Endothelial cell of umbilical vein (primary cell): ENCODE measurements around the gene PYCR2. TPM values are rescaled to one million over a fixed set of nuclear protein-coding genes. Genes with fewer than 3 reads are reported as not detected.

Experiments
- BruUV-seq: library from RNA; stranded (reverse); fragments of 400-500 nt; replicated peaks from 2 replicates; lab custom pipeline; 2021; lab: Mats Ljungman, UMichigan
- CTCF ChIA-PET: fragments of 300-600, 350-600 bp; sonication (Branson Sonifier 250); formaldehyde crosslinking; loops from one replicate; lab custom pipeline; 2021; ENCODE audit warnings: antibody characterized with exemption, inconsistent platforms; lab: Charles Lee
- POLR2A ChIA-PET: fragments of 300-600, 350-600 bp; sonication (Branson Sonifier 250); formaldehyde crosslinking; loops from one replicate; lab custom pipeline; 2021; ENCODE audit warnings: antibody characterized with exemption, inconsistent platforms; lab: Charles Lee
- DNase-seq: peaks from one replicate; pipeline ENCODE4 v3.0.0-alpha.2; 2011; ENCODE audit warnings: low read depth, low spot score
- FAIRE-seq: peaks from 2 replicates; lab custom pipeline; 2011; peaks lifted over from hg19 to GRCh38; lab: Jason Lieb, UNC
- H2AFZ ChIP-seq: 2 replicates; pipeline ENCODE4 v1.6.0; 2012; ENCODE audit warnings: low read depth, low read length, control low read depth, inconsistent platforms
- H3K27ac ChIP-seq: 2 replicates; pipeline ENCODE4 v1.5.1; 2011; ENCODE audit warnings: low read depth, mild to moderate bottlenecking, control low read depth, low read length, moderate library complexity; ENCODE audit not compliant: insufficient read depth
- H3K27me3 ChIP-seq, 2 experiments: 2 replicates each; pipeline versions ENCODE4 v1.6.0 to v1.6.1; 2011; ENCODE audit warnings: low read length in 2 of 2, mixed read lengths in 1 of 2; ENCODE audit not compliant: control insufficient read depth in 2 of 2, insufficient read depth in 2 of 2
- H3K36me3 ChIP-seq, 2 experiments: 2 replicates in 1 of 2; 3 replicates in 1 of 2; pipeline ENCODE4 v1.5.1; 2011; ENCODE audit warnings: low read length in 2 of 2, mild to moderate bottlenecking in 1 of 2, moderate library complexity in 1 of 2; ENCODE audit not compliant: control insufficient read depth in 2 of 2, insufficient read depth in 2 of 2; ENCODE audit errors: extremely low read depth in 1 of 2
- H3K4me1 ChIP-seq: 3 replicates; pipeline ENCODE4 v1.5.1; 2011; ENCODE audit warnings: mild to moderate bottlenecking, low read length; ENCODE audit not compliant: control insufficient read depth, insufficient read depth; ENCODE audit errors: extremely low read depth
- H3K4me2 ChIP-seq: 2 replicates; pipeline ENCODE4 v1.6.1; 2011; ENCODE audit warnings: low read length, control low read depth, mixed read lengths; ENCODE audit not compliant: insufficient read depth
- H3K4me3 ChIP-seq, 3 experiments: fragments of 200-600 bp in 1 of 3; sonication (generic), shearing (Covaris generic) in 1 of 3; replicated peaks in 1 of 3; 2 replicates each; pipeline ENCODE4 v1.5.1; 2011 to 2016; ENCODE audit warnings: control low read depth in 3 of 3, low read length in 3 of 3, mild to moderate bottlenecking in 2 of 3, inconsistent platforms in 1 of 3, low read depth in 1 of 3, moderate library complexity in 1 of 3; ENCODE audit not compliant: insufficient read depth in 1 of 3
- H3K79me2 ChIP-seq: 2 replicates; pipeline ENCODE4 v1.6.0; 2012; ENCODE audit warnings: low read length, inconsistent platforms; ENCODE audit not compliant: control insufficient read depth, insufficient read depth
- H3K9ac ChIP-seq: replicated peaks from 2 replicates; pipeline ENCODE3; 2011; ENCODE audit warnings: low read length, control low read depth; ENCODE audit not compliant: insufficient read depth; ENCODE audit errors: extremely low read depth
- H3K9me1 ChIP-seq: replicated peaks from 3 replicates; pipeline ENCODE4 v1.6.0; 2011; ENCODE audit warnings: mild to moderate bottlenecking, low read length; ENCODE audit not compliant: control insufficient read depth, insufficient read depth; ENCODE audit errors: extremely low read depth
- H3K9me3 ChIP-seq: replicated peaks from 2 replicates; pipeline ENCODE4 v1.5.1; 2012; ENCODE audit warnings: low read length, inconsistent platforms; ENCODE audit not compliant: control insufficient read depth, insufficient read depth
- H4K20me1 ChIP-seq: replicated peaks from 2 replicates; pipeline ENCODE3; 2011; ENCODE audit warnings: mild to moderate bottlenecking, low read length; ENCODE audit not compliant: control insufficient read depth, insufficient read depth; ENCODE audit errors: extremely low read depth
- EZH2 ChIP-seq: IDR thresholded peaks from 2 replicates; pipeline ENCODE4 v1.6.1; 2012; ENCODE audit warnings: borderline replicate concordance, low read depth, mild to moderate bottlenecking, moderate library complexity, low read length, inconsistent platforms; ENCODE audit not compliant: severe bottlenecking
- GATA2 ChIP-seq: IDR thresholded peaks from 2 replicates; pipeline ENCODE4 v1.7.0; 2011; ENCODE audit warnings: low read depth, mild to moderate bottlenecking, moderate library complexity, mixed read lengths, low read length; ENCODE audit not compliant: insufficient read length, insufficient read depth
- JUN ChIP-seq: IDR thresholded peaks from 2 replicates; pipeline ENCODE4 v1.6.1; 2011; ENCODE audit warnings: borderline replicate concordance, low read depth; ENCODE audit not compliant: insufficient read length, insufficient read depth
- dilution Hi-C: fragments of 300-500 bp; cut with MboI; formaldehyde crosslinking; loops from one replicate; pipeline ENCODE4 v1.15.0; 2019; ENCODE audit warnings: low sequenced_read_pairs; ENCODE audit not compliant: extremely low pct_ligation_motif_present
- intact Hi-C: fragments of 100-400 bp; cut with micrococcal nuclease; formaldehyde crosslinking; loops from one replicate; pipeline ENCODE4 v1.10.0; 2022
- polyA plus RNA-seq, 4 experiments: library from polyadenylated mRNA; depleted of rRNA in 3 of 4; stranded (reverse) in 3 of 4; unstranded in 1 of 4; fragments of >200 nt; gene quantifications; 2 replicates each; pipeline versions ENCODE4 v1.2.1 to v1.2.3, GENCODE V29; 2011 to 2012; ENCODE audit warnings: missing spikeins in 1 of 4
- total RNA-seq: library from RNA; stranded (reverse); gene quantifications from 2 replicates; pipeline ENCODE4 v1.2.3, GENCODE V29; 2021
- TF ChIP-seq, protein P1 (sequence below), 2 donors: IDR thresholded peaks; 1 replicate in 1 of 2; 2 replicates in 1 of 2; pipeline ENCODE4 v1.5.1; 2011; ENCODE audit warnings: low read length in 2 of 2, mild to moderate bottlenecking in 2 of 2, moderate library complexity in 2 of 2, control low read depth in 1 of 2, inconsistent platforms in 1 of 2, low read depth in 1 of 2; ENCODE audit not compliant: insufficient read depth in 1 of 2; ENCODE audit errors: extremely low read depth in 1 of 2

PYCR2 gene
- total and polyA plus RNA-seq, 2 donors (not counting 3 experiments of a cell fraction or from before 2014, with no cell fraction given): 64.6 to 65.1 TPM

- POLR2A ChIA-PET: no interaction called here
- H4K20me1 ChIP-seq: no peaks in the 10 kb centered on the region
- H3K27me3 ChIP-seq: no peaks in the 10 kb centered on the region
- H3K4me1 ChIP-seq: no peaks in the 10 kb centered on the region
- no peak for TF ChIP-seq GATA2
- no peak for TF ChIP-seq EZH2
- TF ChIP-seq, protein P1, sequence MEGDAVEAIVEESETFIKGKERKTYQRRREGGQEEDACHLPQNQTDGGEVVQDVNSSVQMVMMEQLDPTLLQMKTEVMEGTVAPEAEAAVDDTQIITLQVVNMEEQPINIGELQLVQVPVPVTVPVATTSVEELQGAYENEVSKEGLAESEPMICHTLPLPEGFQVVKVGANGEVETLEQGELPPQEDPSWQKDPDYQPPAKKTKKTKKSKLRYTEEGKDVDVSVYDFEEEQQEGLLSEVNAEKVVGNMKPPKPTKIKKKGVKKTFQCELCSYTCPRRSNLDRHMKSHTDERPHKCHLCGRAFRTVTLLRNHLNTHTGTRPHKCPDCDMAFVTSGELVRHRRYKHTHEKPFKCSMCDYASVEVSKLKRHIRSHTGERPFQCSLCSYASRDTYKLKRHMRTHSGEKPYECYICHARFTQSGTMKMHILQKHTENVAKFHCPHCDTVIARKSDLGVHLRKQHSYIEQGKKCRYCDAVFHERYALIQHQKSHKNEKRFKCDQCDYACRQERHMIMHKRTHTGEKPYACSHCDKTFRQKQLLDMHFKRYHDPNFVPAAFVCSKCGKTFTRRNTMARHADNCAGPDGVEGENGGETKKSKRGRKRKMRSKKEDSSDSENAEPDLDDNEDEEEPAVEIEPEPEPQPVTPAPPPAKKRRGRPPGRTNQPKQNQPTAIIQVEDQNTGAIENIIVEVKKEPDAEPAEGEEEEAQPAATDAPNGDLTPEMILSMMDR (IDR thresholded peaks at IDR 0.05; ENCODE audit: extremely low read depth in 1 of 2, insufficient read depth in 1 of 2, low read depth in 1 of 2, low read length in 2 of 2): no peak
- TF ChIP-seq JUN: no peak
- CTCF ChIA-PET: interaction anchor here (1.0 to 2.0 kb wide), 6 partner anchors 11 to 311 kb away, joined by 3 to 7 read pairs (median 4); partner anchors contain the start of genes LEFTY1, SRP9 and TMEM63A
- no peak overlapping the region for H2AFZ ChIP-seq
- no peaks in the 10 kb centered on the region for H3K79me2 ChIP-seq
- H3K36me3 ChIP-seq: peaks cover 4 to 5% of the 10 kb centered on the region in 2 experiments
- no peak overlapping the region for H3K4me2 ChIP-seq
- intact Hi-C loops: no loop called here
- H3K27ac ChIP-seq: no peak overlapping the region
- dilution Hi-C loops: no loop called here
- H3K9me3 ChIP-seq: no peaks in the 10 kb centered on the region
- no TSS peak for BruUV-seq
- no peaks in the 10 kb centered on the region for H3K9me1 ChIP-seq
- DNase-seq (no peak), FAIRE-seq (no peak)
- H3K9ac ChIP-seq: no peak overlapping the region
- no peak overlapping the region for H3K4me3 ChIP-seq
Measured at GRCh38 chr1:225871359-225872074, 52.5 kb downstream of the PYCR2 start.
